Measurements from ENCODE around the gene DNM1L.

DNA sequence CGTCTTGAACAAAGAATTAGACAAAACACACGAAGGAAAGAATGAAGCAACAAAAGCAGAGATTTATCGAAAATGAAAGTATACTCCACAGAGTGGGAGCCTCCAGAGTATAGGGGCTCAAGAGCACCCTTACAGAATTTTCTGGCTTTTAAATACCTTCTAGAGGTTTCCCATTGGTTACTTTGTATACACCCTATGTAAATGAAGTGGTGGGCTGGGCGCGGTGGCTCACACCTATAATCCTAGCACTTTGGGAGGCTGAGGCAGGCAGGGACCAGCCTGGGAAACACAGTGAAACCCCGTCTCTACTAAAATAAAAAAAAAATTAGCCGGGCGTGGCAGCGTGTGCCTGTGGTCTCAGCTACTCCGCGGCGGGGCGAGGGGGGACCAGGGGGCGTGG lies 13.1 kb upstream of the DNM1L start:
- TF ChIP-seq, protein P1, sequence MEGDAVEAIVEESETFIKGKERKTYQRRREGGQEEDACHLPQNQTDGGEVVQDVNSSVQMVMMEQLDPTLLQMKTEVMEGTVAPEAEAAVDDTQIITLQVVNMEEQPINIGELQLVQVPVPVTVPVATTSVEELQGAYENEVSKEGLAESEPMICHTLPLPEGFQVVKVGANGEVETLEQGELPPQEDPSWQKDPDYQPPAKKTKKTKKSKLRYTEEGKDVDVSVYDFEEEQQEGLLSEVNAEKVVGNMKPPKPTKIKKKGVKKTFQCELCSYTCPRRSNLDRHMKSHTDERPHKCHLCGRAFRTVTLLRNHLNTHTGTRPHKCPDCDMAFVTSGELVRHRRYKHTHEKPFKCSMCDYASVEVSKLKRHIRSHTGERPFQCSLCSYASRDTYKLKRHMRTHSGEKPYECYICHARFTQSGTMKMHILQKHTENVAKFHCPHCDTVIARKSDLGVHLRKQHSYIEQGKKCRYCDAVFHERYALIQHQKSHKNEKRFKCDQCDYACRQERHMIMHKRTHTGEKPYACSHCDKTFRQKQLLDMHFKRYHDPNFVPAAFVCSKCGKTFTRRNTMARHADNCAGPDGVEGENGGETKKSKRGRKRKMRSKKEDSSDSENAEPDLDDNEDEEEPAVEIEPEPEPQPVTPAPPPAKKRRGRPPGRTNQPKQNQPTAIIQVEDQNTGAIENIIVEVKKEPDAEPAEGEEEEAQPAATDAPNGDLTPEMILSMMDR (IDR thresholded peaks at IDR 0.05; ENCODE audit: low read length): no peak
- no peak for TF ChIP-seq EZH2 (IDR thresholded peaks at IDR 0.05; ENCODE audit: borderline replicate concordance, low read length)
